OCI-M1 (cell line): ENCODE data around the gene MED14.

Source experiments
- DNase-seq: peaks from one replicate; lab custom pipeline; 2025; lab: John Stamatoyannopoulos, UW

The MED14 gene

DNA sequence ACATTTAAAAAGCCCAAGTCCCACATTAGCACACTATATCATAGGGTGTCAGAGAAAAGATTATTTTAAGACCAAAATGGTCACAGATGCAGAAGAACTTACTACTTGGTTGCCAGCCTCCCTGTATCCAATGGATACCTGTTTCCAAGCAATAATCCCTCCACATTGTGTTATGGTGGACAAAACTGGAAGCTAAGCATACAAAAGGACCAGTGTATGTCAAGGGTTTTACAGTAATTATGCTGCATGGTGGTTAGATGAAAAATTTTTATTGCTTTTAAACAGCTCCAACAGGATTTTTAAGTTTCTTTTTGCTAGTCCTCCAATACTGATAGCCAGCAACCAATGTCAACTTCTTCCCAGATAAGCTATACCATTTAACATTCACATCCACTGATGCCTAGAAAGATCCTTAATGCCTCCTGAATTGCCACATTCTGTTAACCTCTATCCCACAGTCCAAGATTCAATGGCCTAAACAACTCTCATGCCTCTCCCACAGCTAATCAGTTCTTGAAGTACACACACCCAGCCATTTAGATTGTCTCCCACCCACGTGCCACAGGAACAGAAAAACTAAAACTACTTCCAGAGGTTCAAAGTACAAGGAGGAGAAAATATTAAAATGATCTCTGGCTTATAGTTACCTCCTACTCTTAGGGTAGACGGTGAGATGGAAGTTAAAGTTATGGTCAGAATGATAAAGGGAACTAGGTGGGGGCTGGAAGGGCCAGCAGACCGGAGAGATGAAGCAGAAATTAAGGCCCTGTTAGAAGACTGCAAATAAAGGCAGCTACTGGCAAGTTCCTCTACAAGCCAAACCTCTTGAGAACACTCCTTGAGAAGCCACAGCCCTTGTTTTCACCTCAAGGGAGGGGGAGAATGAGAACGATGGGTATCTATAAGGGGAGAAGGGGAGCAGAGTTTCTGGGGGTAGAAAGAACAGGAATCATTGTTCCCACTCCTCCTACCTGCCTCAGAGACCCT lies 5.5 kb downstream of the MED14 start:
- peak; percentile 41 for DNase-seq

DNA sequence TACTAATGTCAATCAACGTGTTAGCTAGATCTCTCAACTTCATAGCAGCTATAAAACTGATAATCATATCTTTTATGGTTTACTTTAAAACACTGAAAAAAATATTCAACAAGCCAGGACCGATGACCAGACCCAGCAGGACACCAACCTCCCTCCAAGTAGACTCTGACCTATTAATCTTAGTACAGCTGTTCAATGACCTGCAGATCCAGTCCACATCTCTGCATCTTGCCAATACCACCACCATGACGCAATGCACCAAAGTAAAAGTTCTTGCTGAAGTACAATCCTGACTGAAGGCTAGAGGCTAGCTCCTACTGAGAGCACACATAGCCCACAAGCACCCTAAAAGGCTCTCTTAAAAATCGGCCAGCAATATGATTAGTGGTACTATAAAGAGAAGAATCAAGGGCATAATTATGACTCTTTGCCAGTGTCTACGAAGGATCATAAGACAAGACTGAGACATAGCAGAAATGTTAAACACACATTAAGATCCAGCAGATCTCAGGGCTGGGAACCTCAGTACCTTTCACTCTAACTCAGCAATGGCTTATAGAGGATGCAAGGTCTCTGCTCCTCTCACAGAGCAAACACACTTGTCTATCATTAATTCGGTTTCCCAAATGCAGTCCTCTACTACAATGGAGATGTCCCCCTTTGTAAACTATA lies 7.6 kb downstream of the MED14 start:
- DNase-seq = no peak

DNA sequence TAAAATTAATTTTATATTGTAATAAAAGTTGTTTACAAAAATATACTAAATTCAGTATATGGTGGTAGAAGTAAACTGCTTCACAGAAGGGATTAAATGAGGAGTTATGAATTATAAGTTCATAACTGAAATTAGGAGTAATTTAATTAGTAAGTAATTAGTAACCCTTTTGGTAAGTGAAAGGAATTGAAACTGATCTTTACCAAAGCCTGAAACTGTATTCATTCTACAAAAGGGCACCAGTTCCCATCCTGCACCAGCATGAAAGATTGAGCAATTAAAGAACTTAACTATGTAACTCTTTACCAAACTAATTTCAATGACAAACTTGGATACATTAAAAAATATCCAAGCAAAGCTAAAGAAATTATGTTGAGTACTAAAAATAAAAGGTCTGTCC lies 8.2 kb downstream of the MED14 start:
- DNase-seq = no peak

DNA sequence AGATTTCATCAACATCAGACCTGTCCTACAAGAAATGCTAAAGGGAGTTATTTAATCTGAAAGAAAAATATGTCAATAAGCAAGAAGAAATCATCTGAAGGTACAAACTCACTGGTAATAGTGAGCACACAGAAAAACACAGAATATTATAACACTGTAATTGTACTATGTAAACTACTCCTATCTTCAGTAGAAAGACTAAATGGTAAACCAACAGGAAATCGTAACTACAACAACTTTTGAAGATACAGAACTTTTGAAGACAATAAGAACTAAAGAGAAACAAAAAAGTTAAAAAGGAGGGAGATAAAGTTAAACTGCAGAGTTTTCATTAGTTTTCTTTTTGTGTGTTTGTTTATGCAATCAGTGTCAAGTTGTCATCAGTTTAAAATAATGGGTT lies 12.4 kb downstream of the MED14 start:
- no peak for DNase-seq

DNA sequence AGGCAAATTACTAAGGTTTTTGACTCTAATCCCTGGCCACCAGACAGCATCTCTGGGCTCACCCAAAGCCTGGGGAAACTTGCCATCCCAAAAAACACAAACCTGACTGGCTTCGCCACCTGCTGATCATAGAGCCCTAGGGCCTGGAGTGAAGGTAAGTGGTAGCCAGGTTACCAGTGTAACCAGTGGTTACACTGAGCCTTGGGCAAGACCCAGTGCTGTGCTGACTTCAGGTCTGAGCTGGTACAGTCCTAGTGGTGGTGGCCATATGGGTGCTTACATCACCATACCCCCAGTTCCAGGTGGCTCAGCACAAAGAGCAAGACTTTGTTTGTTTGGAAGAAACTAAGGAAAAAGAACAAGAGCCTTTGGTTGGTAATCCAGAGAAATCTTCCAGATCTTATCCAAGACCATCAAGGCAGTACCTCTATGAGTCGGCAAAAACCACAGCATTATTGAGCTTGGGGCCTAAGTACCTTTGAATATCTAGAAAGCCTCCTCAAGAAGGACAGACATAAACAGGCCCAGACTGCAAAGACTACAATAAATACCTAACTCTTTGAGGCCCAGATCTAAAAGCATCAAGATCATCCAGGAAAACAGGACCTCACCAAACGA lies 13.7 kb downstream of the MED14 start:
- no peak for DNase-seq

DNA sequence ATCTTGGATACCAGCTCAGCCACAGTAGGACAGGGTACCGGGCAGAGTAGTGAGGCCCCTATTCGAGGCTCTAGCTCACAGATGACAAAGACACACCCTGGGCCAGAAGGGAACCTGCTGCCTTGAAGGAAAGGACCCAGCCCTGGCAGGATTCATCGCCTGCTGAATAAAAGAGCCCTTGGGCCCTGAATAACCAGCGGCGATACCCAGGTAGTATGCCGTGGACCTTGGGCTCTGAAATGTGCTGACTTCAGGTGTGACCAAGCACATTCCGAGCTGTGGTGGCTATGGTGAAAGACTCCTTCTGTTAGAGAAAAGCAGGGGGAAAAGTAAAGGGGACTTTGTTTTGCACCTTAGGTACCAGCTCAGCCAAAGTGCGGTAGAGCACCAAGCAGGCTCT lies 14.6 kb downstream of the MED14 start:
- no peak for DNase-seq

DNA sequence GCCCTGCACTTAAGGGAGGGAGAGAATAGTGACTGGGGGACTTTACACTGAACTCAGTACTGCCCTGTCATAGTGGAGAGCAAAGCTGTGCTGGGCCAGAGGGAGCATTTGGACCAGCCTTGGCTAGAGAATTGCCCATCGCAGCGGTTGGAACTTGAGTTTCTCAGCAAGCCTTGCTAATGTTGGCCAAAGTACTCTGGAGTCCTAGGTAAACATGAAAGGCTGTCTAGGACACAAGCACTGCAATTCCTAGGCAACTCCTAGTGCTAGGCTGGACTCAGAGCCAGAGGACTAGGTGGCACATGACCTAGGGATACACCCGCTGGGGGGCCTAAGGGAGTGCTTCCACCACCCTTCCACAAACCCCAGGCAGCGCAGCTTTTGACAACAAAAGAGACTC lies 15.0 kb downstream of the MED14 start:
- no peak for DNase-seq

DNA sequence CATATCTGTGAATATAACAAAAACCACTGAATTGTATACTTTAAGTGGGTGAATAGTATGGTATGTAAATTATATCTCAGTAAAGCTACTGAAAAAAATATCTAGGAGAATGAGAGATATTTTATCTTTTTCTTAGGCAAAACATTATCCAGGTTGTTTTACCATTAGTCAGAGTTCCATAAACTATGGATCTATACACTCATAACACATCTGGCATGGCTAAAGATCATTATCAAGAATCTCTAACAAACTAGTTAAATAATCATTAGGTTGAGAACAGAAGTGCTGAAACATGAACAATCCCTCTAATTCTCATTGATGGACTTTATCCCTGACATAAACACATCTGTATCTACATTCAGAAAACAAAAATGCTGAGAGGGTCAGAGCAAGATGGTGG lies 15.6 kb downstream of the MED14 start:
- DNase-seq = no peak

DNA sequence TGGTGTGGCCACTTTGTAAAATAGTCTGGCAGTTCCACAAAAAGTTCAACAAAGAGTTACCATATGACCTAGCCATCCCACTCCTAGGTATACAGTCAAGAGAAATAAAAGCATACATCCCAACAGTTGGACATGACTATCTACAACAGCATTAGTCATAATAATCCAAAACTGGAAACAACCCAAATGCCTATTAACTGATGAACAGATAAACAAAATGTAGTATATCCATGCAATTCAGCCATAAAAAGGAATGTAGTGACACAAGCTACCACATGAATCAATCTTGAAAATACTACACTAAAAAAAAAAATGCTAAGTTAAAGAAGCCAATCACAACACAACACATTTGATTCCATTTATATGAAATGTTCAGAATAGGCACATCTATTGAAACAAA lies 16.1 kb downstream of the MED14 start:
- no peak for DNase-seq

DNA sequence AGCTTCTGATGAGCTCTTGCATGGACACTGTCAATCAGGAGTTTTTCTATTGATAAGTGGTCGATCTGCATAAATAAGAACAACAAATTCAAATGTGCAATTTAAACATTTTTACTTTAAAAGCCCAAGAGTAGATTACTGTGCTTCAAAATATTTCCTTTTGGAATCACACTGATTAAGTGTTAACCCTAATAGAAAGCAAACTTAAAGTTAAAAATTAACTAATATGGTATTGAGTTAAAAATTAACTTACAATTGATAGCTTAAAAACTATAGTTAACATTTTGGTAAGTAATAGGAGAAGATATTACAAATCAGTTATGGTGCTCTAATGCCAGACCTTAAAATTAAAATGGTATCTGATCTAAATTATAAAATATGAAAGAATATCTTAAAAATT lies 25.9 kb downstream of the MED14 start:
- no peak for DNase-seq

DNA sequence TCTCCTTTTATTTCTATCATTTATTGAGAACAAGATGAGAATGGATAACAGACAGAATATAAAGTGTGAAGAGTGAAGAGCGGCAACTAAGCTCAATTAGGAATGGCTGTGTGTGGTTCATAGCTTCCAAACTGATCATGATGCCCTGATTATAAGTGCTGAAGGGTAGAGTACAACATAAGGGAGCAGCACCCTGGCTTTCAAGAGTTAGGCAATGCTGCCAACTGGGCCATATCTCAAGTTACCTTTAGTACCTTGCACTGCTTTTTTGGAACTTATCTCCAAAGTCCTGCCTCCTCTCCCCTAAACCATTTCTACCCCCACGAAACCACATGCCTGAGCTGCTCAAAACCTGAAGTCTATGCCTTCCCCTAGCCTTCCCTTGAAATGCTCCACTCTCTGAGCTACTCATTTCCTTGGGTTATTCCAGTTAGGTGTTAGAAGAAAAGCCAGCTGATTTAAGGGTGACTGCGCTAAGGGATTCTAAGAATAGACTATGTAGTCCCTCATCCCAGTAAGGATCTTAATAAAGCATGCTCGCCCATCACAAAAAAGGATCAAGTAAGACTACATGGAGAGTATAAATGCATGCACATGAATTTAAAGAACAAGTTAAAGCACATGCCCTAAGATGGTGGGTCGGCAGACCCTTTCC lies 29.6 kb downstream of the MED14 start:
- DNase-seq = no peak

DNA sequence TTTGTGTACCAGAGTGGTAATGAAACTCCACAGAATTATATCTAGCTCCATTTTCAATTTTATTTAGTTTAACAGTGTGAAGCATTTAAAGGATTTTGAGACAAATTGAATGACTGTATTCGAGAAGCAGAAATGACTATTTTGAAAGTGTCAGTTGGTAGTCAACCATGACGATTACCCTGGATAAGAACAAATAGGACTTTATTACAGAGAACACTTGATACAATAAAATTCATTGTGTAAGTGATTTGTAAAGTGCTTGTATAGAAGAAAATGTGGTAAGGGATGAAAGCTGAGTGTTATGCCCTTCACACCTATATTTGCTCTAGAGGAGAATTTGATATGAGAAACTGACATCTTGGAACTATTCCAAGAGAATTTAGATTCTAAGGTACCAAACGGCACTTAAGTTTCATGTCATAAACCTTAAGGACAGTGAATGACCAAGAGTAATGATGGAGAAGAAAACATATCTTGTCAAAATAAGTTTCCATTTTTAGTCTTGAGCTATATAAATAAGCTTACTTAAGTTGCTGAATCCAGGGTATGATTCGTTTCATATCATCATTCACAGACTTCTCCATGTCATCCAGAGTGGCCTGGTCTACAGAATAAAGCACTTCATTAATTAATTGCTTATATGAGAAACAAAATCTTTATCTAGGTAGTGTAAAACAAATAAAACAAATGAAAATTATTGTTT lies 34.6 kb downstream of the MED14 start:
- no peak for DNase-seq

DNA sequence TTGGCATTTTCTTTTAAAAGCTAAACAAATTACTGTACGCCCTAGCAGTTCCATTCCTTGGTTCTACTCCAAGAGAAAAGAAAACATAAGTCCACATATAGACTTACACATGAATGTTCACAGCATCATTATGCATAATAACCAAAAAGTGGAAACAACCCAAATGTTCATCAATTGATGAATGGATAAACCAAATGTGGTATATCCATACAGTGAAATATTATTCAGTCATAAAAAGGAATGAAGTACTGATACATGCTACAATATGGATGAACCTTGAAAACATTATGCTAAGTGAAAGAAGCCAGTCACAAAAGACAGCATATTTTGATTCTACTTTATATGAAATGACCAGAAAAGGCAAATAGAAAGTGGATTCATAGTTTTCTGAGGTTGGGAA lies 36.5 kb downstream of the MED14 start:
- DNase-seq = no peak

DNA sequence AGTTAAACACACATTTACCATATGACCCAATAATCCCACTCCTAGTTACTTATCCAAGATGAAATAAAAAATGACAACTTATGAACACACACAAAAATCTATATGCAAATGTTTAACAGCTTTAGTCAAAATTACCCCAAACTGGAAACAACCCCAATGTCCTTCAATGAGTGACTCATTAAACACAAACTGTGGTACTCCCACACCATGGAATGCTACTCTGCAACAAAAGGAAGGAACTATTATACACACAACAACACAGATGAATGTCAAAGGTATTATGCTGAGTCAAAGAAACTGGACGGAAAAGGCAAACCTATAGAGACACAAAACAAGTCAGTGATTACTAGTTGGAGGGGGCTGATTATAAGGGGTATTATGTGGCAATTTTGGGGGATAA lies 40.5 kb downstream of the MED14 start:
- no peak for DNase-seq

DNA sequence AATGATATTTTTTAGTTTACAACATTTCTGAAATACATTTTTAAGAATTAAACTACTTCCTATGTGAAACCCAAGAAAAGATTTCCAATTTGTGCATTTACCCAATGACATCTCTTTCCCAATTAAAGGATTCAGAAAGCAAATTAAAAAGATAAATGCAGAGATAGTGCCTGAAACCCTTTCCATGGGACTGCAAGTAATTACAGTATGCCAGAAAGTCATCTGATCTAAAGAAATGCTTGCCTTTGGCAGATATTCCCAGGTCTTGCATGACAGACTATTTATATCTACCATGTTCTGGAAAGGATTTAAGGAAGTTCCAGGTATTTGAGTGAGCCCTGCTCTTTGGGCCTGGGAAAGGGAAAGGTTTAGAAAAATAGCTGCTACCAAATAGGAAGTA lies 46.4 kb downstream of the MED14 start:
- no peak for DNase-seq

DNA sequence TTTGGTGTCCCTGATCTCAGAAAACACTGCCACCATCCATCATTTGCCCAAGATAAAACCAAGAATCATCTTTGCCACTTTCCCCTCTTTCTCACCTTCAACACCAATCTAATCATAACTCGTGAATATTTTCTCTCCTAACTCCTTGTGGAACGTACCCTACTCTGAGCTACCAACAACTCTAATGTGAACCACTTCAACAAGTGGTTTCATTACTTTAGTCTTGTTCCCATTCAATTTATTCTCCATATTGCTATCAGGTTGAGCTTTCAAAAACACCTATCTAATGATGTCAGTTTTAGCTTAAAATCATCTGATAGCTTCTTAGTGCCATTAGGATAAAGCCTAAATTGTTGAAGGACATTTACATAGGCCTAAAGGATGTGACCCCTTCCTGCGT lies 48.2 kb downstream of the MED14 start:
- no peak for DNase-seq

DNA sequence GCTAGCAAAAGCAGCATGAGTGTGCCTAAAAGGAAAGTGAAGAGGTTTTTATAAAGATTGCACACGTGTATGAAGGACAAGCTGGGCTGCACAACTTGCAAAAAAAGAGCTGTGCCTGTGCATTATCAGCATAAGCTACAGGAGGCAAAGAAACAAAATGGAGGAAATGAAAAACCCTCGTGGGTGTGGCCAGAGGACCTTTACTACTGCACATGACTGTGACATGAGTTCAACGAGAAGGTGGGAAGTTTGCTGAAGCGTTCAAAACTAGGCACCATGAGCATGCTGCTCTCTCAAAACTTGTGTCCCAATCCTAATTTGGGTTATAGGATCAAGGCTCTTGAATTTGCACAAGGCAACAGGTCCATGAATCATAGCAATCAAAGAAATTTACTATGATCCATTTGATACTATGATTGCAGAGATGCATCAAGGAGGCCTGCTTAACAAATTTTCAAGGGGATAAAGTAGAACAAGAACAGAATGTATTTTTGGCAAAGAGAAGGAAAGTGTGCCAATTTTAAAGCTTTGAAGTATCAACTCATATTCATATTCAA lies 49.9 kb downstream of the MED14 start:
- no peak for DNase-seq

DNA sequence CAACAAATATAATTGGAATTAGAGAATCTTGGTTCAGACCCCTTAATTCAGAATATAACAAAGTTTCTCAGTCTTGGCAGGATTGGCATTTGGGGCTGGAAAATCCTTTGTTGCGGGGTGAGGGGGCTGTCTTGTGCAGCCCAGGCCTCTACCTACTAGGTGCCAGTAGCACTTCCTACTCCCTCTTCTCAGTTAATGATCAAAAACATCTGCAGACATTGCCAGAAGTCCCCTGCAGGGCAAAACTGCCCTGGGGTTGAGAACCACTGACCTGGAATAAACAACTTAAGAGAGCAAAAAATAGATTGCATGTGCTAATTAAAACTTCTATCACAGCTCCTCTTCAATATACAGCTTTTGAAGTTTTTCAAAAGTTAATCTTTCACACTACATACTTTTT lies 51.2 kb downstream of the MED14 start:
- no peak for DNase-seq

DNA sequence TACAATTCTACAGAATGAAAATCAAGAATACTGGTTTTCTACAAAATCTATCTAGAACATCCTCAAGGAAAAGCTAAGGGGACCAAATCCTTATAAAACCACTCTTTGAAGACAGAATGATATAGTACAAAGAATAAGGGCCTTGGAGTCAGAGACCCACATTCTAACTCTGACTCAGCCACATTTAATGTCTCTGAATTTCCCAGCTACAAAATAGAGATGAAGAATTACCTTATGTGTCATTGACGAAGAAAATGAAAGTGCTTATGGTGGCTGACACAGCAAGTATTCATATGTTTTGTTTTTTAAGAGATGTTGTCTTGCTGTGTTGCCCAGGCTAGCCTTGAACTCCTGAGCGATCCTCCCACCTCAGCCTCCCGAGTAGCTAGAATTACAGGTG lies 52.1 kb downstream of the MED14 start:
- no peak for DNase-seq

DNA sequence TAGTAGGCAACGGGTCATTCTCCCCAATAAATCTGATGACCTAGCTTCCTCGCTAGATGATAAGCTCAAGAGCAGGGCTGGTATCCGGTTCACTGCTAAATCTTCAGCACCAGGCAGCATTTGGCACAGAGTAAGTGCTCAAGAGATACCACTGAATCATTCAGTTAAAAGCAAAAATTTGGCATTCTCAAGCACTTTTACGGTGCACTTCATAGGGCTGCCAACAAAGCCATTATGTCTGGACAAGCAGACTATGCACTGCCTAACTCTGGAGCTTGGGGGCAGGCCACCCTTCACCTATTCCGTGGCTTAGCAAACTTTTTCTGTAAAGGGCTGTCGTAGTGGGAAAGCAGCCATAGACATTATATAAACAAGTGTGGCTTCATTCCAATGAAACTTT lies 64.2 kb downstream of the MED14 start:
- no peak for DNase-seq

DNA sequence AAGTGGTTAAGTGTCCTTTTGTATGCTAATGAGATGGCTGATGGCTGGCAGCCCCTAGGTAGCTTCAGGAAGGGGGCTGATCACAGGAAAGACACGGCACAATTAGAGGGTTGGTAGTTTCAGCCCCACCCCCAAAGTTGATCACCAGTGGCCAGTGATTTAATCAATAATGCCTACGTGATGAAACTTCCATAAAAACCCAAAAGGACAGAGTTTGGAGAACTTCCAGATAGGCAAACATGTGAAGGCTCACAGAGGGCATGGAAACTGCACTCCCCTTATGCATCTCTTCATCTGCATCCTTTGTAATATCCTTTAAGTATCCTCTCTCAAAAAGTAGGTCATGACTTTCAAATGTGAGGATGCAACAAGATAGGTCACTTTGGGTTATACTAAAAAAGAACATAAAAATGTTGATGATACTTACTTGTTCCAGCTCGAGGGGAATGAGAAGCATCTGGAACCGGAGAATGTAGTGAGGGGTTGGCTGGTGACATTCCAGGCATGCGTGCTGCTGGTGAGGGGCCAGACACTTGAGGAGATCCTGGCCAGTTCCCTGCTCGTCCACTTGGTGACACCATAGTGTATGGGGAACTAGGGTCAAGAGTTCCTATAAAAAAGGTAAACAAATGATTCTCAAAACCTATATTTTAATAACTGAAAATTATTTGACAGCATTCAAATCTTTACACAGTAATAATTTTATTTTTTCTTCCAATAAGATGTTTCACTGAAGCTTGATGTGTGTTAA lies 71.3 kb downstream of the MED14 start:
- peak; percentile 3 for DNase-seq
